NCI-H128 (cell line): Measurements from ENCODE around the gene IGSF21.

Experiments
- DNase-seq: peaks from one replicate; lab custom pipeline; 2025; ENCODE audit not compliant: unreplicated experiment; lab: John Stamatoyannopoulos, UW

IGSF21 gene

DNA sequence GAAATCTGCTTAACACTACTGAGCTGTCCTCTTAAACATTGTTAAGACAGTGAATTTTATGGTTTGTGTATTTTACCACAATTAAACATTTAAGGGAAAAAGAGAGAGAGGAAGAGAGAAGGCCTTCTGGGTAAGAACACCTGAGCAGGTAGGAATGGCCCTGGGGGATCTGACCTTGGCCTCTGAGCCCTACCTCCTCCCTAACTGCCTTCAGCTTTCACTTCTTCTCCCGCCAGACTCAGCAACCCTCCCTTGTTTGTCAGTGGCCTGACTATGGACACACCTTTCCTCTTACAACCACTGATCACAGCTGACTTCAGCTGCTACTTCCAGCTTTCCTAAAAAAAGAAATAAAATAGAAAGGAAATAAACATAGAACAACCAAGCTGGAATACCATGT lies 13.5 kb upstream of the IGSF21 start:
- no peak for DNase-seq

- no peak for DNase-seq
Observed at GRCh38 chr1:18097206-18097605, 10.4 kb upstream of the IGSF21 start.

- DNase-seq: no peak
Observed at GRCh38 chr1:18099026-18099425, 8.6 kb upstream of the IGSF21 start.

DNA sequence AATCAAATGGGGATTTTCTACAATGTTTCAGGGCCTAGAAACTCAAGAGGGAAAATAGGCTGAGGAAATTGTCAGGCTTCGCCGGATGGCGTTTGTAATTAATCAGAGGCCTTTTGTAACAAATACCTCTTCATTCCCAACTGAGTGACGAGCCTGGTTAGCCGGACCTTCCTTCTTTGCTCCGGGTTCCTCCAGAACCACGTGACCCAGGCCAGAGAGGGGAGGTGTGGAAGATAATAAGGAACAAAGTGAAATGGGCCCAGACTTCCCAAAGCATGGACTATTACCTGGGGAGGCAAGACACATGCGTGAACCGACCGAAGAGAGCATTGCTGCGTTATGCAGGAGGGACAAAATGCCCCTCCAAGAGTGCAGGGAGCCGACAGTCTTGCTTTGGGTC lies 7.5 kb upstream of the IGSF21 start:
- no peak for DNase-seq

DNA sequence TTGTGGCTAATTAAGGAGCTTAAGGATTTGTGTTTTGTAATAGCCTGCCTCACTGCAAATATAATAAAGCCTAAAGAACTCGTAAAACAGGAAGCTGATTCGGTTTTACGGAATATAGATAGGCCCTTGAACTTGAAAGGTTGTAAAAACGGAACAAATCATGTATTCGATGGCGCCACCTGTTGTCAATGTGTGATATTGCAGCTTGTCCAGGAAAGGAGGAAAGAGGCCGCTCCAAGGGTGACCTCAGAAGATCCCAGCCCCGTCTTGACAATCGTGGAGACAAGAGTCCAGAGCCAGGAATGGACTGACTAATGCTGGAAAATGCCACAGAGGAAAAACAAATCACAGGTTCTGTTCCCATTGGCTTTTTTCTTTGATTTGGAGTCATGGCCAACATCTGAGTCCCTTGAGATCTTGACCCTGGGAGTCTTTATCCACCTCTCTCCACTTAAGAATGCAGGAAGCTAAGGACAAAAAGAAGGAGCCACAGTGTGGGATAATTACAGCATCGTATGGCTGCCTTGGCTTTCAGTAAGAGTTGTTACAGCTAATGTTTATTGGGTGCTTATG lies 7.0 kb upstream of the IGSF21 start:
- peak; percentile 62 for DNase-seq

DNA sequence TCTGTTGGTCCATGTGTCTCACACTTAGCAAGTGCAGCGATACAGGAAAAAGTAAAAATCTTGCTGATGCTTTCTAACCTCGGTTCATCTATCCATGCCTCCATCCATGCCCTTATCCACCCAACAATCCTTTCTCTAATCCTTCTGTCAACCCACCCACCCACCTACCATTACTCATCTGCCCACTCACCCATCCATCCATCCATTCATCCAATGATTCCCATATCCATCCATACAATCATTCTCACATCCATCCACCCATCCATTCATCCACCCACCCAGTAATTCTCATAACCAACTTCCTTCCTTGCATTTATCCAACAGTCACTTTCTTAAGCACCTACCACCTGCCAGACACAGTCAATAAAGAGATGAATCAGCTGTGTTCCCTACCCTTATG lies 6.1 kb upstream of the IGSF21 start:
- DNase-seq: no peak

- no peak for DNase-seq
Observed at GRCh38 chr1:18103788-18104421, 3.7 kb upstream of the IGSF21 start.

- no peak for DNase-seq
Observed at GRCh38 chr1:18104546-18105100, 3.0 kb upstream of the IGSF21 start.

GRCh38 chr1:18105196-18105595 lies 2.4 kb upstream of the IGSF21 start:
- no peak for DNase-seq

GRCh38 chr1:18108299-18109057 lies 880 bp downstream of the IGSF21 start:
- DNase-seq: no peak

DNA sequence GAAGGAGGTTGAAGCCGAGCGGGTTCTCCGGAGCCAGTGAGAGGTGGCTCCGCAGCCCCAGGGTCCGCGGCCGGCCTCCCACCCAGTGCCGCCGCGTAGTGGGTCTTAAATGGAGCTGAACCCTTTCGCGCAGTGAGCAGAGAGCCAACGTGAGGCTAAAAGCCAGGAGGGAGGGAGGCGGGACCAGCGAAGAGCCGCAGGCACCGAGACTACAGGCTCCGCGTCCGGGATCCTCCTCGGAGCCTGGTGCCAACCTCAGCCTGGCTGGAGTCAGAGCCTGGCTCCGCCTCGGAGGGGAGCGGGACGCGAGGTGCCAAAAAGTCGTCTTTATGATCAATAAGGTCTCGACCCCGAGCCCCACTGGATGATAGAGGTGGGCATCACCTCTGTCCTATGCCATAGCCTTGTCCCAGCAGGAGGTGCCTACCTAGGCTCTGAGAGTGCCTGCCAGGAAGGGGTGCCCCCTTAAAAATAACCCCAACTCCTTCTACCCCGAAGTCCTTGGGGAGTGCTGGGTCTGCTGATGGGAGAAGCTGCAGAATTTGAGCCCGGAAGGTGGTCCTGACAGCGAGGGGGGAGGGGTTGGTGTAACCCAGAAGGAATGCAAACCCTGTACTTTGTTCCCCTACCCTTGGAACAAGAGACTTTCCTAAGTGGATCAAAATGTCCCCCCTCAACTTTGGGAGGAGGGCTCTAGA lies 1.6 kb downstream of the IGSF21 start:
- DNase-seq: no peak

GRCh38 chr1:18109756-18110597 lies 2.4 kb downstream of the IGSF21 start:
- DNase-seq: peak; percentile 64

- no peak for DNase-seq
Observed at GRCh38 chr1:18110598-18110939, 3.0 kb downstream of the IGSF21 start.

GRCh38 chr1:18110968-18111367 lies 3.4 kb downstream of the IGSF21 start:
- DNase-seq: no peak

DNA sequence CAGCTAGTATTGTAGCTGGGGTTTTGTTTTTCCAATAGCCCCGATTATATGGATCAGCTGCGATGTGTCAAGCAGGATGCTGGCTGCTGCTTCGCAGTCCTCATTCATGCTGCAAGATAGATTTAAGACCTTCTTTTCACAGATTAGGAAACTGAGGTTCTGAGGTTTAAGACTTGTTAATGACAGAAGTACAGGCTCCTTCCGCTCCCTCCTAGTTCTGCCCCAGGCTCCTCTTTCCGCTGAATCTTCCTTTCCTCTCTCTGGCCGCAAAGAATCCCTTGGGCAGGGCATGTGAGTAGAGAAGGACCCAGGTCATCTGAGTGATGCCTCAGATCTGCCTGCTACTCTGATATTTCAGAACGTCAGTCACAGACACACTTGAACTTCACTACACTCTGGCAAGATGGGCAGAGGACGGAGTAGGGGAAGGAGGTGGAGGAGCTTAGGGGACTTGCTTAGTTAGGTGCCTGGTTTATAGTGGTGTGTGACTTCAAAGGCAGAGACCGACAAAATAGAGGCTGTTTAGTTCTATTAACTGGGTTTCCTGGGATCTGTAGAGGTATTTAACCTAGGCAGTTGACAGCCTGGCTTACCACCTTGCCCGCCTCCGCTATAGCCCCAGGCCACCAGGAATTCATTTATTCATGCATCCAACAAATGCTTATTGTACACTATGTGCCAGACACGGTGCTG lies 4.2 kb downstream of the IGSF21 start:
- DNase-seq: no peak

DNA sequence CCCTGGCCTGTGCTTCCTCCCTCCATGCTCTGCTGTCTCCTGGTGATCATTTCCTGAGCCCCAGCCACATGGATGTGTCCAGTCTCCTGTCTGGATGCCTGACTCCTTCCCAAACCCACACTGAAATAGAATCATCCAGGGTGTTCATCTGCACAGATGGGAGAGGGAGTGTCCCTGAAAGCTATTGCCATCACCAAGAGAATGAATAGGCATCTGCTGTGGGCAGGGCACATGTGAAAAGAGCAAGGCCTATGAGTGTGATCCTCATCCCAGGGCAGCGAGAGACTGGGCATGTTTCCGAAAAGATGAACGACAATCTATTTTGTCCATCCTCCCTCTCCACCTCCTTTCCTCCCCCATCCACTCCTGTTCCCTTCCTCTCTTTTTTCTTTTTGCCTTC lies 5.0 kb downstream of the IGSF21 start:
- DNase-seq: no peak

GRCh38 chr1:18114726-18115410 lies 7.3 kb downstream of the IGSF21 start:
- DNase-seq: no peak

DNA sequence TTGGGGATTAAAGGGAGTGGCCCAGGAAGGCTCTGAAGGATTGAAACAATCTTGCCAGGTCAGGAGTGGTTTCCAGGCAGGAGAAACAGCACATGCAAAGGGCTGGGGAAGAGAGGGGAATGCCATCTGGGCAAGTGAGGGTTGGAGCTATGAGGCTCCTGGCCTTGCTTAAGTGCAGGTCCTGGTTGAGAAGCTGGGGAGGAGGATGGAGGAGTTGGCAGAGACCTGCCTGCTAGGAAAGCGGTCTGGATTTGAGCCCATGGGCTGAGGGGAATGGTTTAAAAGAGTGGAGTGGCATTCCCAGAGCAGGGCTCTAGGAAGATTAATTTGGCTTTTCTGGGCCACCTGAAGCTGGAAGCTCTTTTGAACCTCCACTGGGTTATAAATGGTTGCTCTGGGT lies 9.2 kb downstream of the IGSF21 start:
- no peak for DNase-seq

DNA sequence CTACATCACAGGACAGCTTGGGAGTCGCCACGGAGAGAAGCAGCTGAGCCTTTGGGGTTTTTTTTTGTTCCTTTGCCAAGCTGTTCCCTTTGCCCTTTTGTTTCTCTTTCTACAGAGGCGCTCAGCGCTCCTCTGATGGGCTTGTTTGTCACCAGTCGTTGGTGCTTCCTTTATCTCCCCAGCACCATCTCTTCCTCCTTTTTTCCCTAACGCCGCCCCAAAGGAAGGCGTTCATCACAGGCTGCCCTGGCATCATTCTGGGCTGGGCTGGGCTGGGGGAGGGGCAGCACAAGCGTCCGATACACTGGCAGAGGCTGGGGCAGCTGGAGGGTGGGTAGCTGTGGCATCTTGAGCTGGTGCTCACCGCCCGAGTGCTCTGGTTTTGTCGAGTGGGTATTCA lies 10.5 kb downstream of the IGSF21 start:
- DNase-seq: no peak

- DNase-seq: no peak
Observed at GRCh38 chr1:18118491-18118890, 10.9 kb downstream of the IGSF21 start.
